A673 (cell line): ENCODE results near the gene DPYD. TPM values are rescaled to one million over a fixed set of nuclear protein-coding genes. Genes with fewer than 3 reads are reported as not detected.

ENCODE experiments used
- BruUV-seq: library from RNA; stranded (reverse); fragments of 400-500 nt; replicated peaks from 2 replicates; lab custom pipeline; 2021; lab: Mats Ljungman, UMichigan
- CTCF ChIA-PET: fragments of 300-600 bp; sonication (Branson Sonifier 250); formaldehyde crosslinking; loops from one replicate; lab custom pipeline; 2022; ENCODE audit warnings: antibody characterized with exemption; lab: Charles Lee
- POLR2A ChIA-PET: fragments of 300-600 bp; sonication (Branson Sonifier 250); formaldehyde crosslinking; loops from one replicate; lab custom pipeline; 2022; ENCODE audit warnings: antibody characterized with exemption; ENCODE audit not compliant: low non-redundant PET; lab: Charles Lee
- DNase-seq: peaks from one replicate; pipeline ENCODE4 v3.0.0-alpha.2; 2015; ENCODE audit warnings: low spot score
- H3K27ac ChIP-seq: fragments of 200-600 bp; sonication (generic); 2 replicates; pipeline ENCODE4 v1.5.1; 2016; ENCODE audit warnings: mixed run types, low read depth, mild to moderate bottlenecking, mixed read lengths, antibody characterized with exemption, low read length; ENCODE audit not compliant: poor library complexity, severe bottlenecking
- H3K27me3 ChIP-seq: fragments of 200-600 bp; sonication (generic); replicated peaks from 2 replicates; pipeline ENCODE4 v1.6.1; 2017; ENCODE audit warnings: mixed run types, low read depth, mild to moderate bottlenecking, mixed read lengths, antibody characterized with exemption, low read length; ENCODE audit not compliant: insufficient read depth, poor library complexity
- H3K36me3 ChIP-seq: fragments of 200-600 bp; sonication (generic); 2 replicates; pipeline ENCODE4 v1.6.1; 2016; ENCODE audit warnings: mixed run types, mild to moderate bottlenecking, mixed read lengths, antibody characterized with exemption, low read length; ENCODE audit not compliant: insufficient read depth, poor library complexity, severe bottlenecking
- H3K4me1 ChIP-seq: fragments of 200-600 bp; sonication (generic); 2 replicates; pipeline ENCODE4 v1.6.1; 2017; ENCODE audit warnings: mixed run types, mild to moderate bottlenecking, mixed read lengths, antibody characterized with exemption, low read length; ENCODE audit not compliant: insufficient read depth, poor library complexity, severe bottlenecking
- H3K4me3 ChIP-seq: fragments of 200-600 bp; sonication (generic); 2 replicates; pipeline ENCODE4 v1.5.1; 2016; ENCODE audit warnings: low read depth, mixed run types, mild to moderate bottlenecking, mixed read lengths, low read length; ENCODE audit not compliant: poor library complexity, severe bottlenecking
- H3K9me3 ChIP-seq: fragments of 200-600 bp; sonication (generic); 2 replicates; pipeline ENCODE4 v1.6.1; 2016; ENCODE audit warnings: mixed run types, low read depth, mild to moderate bottlenecking, mixed read lengths, antibody characterized with exemption, low read length; ENCODE audit not compliant: poor library complexity, severe bottlenecking
- CTCF ChIP-seq: fragments of 300-800, 200-600 bp; sonication (generic); conservative IDR thresholded peaks from 2 replicates; pipeline ENCODE4 v1.5.1; 2017; ENCODE audit warnings: low read depth, mild to moderate bottlenecking, antibody characterized with exemption, low read length, moderate library complexity, mixed read lengths
- EZH2 ChIP-seq: fragments of 200-600 bp; sonication (generic); IDR thresholded peaks from 2 replicates; pipeline ENCODE4 v1.6.1; 2017; ENCODE audit warnings: borderline replicate concordance, low read depth, mild to moderate bottlenecking, mixed read lengths, antibody characterized with exemption, low read length; ENCODE audit not compliant: poor library complexity, severe bottlenecking
- intact Hi-C: fragments of 100-400 bp; cut with micrococcal nuclease; formaldehyde crosslinking; loops from one replicate; pipeline ENCODE4 v1.10.0; 2022; ENCODE audit not compliant: unreplicated experiment
- total RNA-seq: library from RNA; stranded (reverse); gene quantifications from 2 replicates; pipeline ENCODE4 v1.2.3, GENCODE V29; 2021

DPYD gene
- total RNA-seq, 1 experiment from 2014 or later: 13.4 TPM

- no peaks in the 10 kb centered on the region for H3K36me3 ChIP-seq
- intact Hi-C loops: no loop called here
- TF ChIP-seq EZH2 (no peak), CTCF (no peak)
- no peak overlapping the region for H3K4me3 ChIP-seq
- peaks cover 46% of the 10 kb centered on the region for H3K4me1 ChIP-seq
- DNase-seq: peak; percentile 93
- H3K27ac ChIP-seq: peak overlapping the region; percentile 85
- H3K27me3 ChIP-seq: no peaks in the 10 kb centered on the region
- CTCF ChIA-PET: no interaction called here
- no peaks in the 10 kb centered on the region for H3K9me3 ChIP-seq
- BruUV-seq: no TSS peak
- POLR2A ChIA-PET: no interaction called here
Observed at GRCh38 chr1:97433094-97433823, 487.6 kb downstream of the DPYD start.

- no peaks in the 10 kb centered on the region for H3K27me3 ChIP-seq
- H3K4me3 ChIP-seq: no peak overlapping the region
- intact Hi-C loops: no loop called here
- H3K27ac ChIP-seq: no peak overlapping the region
- H3K36me3 ChIP-seq: no peaks in the 10 kb centered on the region
- no peaks in the 10 kb centered on the region for H3K9me3 ChIP-seq
- peaks cover 7% of the 10 kb centered on the region for H3K4me1 ChIP-seq
- DNase-seq: no peak
- CTCF ChIA-PET: no interaction called here
- POLR2A ChIA-PET: no interaction called here
- TF ChIP-seq CTCF (no peak), EZH2 (no peak)
- BruUV-seq: no TSS peak
Observed at GRCh38 chr1:97427371-97427770, 493.5 kb downstream of the DPYD start.

GRCh38 chr1:97424209-97424608, 496.6 kb downstream of the DPYD start:
- no peaks in the 10 kb centered on the region for H3K4me1 ChIP-seq
- H3K9me3 ChIP-seq: no peaks in the 10 kb centered on the region
- intact Hi-C loops: no loop called here
- no peak overlapping the region for H3K4me3 ChIP-seq
- BruUV-seq: no TSS peak
- no peak for DNase-seq
- POLR2A ChIA-PET: no interaction called here
- no peaks in the 10 kb centered on the region for H3K27me3 ChIP-seq
- CTCF ChIA-PET: no interaction called here
- H3K27ac ChIP-seq: no peak overlapping the region
- H3K36me3 ChIP-seq: no peaks in the 10 kb centered on the region
- TF ChIP-seq EZH2: no peak
- TF ChIP-seq CTCF: no peak
